GM21737 (cell line): ENCODE data around the gene FBXO31.
"Not testable (repeated sequence)": the region's sequence is repeated elsewhere in the genome, so short reads cannot be mapped to it uniquely, and the experiment has no call there.

Source experiments
- ATAC-seq: cut with Tn5 transposase; IDR thresholded peaks from one replicate; pipeline ENCODE4 v1.9.1; 2021; ENCODE audit warnings: mild to moderate bottlenecking, moderate library complexity; ENCODE audit not compliant: unreplicated experiment

Gene FBXO31

DNA sequence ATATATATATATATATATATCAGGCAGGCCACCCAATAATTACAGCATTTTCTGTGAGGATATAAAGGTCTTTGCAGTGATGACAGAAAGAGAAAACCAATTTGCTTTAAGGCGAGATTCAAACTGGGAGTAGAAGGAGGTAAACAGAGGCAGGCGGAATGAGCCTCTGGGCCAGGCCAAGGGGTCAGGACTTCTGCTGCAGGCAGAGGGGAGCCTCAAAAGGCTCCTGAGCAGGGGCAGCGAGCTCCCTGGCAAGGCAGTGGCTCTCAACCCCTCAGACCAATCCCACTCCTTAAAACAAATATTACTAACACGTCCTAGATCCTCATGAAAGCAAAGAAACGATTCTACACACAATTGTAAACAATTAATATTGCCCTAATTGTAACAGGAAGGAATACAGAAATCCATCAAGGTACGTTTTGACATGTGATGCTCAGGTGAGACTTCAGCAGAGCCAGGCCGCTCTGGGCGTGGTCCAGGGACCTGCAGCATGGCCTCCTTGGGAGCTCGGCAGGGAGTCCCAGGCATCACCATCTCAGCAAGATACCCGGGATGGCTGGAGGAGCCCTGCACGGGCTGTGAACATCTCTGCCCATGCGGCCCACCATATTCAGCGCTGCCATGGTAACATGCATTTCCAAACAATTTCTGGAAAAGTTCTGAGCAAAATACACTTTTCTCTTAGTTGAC, 18.4 kb downstream of the FBXO31 start:
- ATAC-seq: no peak

DNA sequence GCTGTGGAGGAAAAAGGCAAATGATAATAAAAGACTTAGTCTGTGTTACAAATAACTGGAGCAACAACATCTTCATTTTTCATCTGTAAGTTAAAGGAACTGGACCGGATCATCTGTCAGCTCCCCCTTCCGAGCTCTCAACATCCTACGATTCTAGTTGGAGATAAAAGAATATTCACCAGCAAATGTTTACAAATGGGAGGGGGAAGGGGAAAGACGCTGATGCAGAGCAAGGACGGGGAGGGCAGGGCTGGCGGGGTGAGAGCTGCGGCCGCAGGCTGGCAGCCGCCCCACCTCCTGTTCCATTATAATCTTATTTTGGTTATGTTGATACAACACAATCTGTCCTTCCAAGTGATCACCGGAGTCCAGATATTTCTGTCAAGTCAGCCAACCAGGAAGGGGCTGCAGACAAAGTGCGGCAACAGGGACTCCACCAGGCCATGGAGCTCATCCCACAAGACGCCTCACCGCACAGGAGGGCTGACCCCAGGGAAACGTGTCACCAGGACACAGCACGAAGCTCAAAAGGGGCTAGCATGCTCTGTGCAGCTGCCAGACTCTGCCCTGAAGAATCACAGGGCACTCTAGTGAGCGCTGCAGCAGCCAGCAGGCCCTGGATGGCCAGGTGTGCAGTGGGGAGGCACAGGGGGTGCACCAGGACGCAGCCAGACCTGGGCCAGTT, 19.7 kb downstream of the FBXO31 start:
- ATAC-seq: no peak

DNA sequence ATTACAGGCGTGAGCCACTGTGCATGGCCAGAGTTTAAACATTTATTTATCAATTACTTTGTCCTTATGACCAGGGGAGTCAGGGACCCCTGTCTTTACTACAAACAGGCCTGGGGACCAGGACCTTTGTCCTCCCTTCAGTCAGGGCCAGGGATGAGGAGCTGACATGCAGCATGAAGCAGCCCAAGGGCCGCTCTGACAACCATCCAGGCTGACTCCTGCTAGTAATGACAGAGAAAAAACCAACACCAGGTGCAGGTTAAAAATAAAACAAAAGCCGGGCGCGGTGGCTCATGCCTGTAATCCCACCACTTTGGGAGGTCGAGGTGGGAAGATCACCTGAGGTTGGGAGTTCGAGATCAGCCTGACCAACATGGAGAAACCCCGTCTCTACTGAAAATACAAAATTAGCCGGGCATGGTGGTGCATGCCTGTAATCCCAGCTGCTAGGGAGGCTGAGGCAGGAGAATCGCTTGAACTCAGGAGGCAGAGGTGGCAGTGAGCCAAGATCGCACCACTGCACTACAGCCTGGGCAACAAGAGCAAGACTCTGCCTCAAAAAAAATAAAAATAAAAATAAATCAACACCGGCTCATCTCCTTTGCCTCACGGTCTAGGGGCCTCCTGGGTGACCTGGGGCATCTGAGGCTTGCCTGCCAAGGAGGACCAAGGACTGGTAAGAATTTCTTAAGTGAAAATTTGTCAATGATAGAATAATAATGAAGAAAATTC, 20.6 kb downstream of the FBXO31 start:
- ATAC-seq: not testable (repeated sequence)

DNA sequence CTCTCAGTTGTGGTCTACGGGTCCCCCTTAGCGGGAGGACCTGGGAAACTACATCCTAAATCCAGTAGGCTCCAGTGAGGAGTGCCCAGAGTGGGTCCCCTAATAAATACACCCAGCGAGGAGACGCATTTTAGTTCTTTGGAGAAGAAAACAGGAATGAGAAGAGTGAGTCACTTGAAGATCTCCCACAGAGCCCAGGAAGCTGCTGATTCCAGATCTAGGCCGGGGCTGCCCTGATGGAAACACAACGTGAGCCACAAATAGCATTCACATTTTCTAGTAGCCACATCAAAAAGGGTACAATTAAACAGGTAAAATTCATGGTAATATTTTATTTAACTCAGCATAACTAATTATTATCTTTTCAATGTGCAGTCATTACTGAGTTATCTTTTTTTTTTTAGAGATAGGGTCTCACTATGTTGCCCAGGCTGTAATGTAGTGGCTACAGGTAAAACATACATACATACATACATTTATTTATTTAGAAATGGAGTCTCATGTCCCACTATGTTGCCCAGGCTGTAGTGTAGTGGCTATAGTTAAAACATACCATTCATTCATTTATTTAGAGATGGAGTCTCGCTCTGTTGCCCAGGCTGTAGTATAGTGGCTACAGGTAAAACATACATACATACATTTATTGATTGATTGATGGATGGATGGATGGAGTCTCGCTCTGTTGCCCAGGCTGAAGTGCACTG, 21.5 kb downstream of the FBXO31 start:
- ATAC-seq: no peak

DNA sequence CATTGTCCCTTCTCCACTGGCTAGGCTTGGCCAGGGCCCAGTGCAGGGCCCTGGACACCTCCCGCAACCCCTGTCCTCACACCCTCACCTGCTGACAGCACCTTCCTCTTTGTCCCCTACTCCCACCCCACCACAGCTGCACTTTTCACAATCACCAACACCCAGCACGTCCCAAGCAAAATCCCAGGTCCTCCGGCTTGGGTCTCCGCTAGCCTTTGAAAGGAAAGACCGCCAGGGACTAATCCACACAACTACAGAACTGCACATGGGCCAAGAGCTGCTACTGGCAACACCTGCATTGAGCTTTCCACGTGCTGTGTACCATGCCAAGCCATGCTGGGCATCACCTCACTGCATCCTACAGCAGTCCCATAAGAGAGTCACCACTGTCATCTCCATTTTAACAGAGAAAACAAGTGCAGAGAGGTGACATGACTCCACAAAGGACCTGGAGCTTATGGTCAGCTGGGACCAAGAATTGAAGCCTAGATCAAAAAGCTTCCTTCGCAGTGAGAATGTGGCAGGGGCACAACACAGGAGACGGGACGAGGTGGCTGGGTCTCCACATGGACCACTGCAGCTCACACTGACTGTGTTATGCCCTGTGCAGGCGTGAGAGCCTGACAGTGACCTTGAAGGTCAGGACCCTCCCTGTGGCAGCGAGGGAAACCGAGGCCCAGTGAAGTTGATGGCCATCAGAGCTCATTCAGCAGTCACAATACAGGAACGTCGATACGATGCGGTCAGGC, 22.5 kb downstream of the FBXO31 start:
- no peak for ATAC-seq

DNA sequence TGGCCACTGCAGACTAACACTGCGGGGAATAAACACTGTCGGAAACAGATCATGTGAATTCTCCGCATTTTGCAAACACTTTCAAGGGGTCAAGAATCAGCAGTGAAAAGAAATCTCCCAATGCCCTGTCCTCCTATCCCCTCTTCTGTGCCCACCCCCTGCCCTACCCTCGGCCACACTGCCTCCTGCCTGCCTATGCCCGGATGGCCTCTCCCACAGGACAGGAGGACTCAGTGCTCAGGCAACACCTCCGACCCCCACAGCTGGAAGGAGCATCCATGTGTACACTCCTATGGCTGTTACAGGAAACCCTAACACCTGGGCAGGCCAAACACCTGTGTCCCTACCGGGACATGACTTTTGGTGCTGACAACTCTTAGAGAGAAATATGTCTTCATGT, 24.5 kb downstream of the FBXO31 start:
- ATAC-seq: no peak

DNA sequence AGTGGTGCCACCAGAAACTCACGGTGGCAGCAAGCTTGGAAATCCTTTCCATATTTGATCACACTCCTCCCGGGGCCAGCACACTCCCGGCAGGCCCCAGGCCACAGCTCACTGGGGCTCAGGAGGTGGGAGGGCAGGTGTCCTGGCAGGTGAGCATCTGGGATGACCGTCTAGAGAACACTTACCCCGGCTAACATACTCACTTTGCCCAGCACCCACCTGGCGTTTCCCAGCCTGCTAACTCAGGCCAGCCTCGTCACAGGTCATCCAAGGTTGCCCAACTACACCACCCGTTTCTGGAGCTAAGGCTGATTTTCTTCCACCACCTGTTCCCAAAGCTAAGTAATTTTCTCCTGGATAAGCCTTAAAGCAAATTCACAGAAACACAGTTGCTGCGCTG, 24.9 kb downstream of the FBXO31 start:
- ATAC-seq: no peak

DNA sequence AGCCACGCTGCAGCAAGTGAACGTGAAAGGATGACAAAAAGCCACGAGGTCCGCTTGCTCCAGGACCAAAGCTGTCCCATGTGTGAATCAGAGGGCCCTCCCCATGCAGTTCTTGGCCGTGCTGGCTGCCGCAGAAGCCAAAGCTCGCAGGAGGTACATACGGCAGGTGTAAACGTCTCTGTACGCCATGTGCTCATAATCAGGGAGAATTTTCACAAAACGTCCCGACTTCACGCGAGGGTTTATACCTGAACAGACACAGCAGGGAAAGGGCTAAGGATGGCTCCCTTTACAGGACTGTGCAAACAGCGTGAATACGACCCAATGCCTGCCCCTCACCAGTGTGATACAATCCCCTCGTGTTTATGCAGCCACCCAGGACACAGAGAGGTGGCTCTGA, 25.3 kb downstream of the FBXO31 start:
- ATAC-seq: no peak

DNA sequence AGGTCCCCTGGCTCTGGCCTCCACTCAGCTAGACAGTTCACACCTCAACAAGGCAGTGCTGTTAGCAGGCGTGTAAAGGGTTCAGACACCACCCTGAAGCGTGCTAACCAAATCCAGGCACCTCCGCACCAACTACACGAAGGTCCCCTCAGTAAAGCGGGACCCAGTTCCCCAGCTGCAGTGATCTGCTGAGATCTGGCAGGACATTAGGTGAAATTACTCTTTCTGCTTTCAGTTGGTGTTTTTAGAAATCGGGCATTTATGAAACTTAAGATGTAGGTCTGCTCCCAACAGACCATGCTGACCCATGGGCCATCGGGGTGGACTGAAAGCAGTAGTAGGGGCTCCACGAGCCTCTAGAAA, 27.1 kb downstream of the FBXO31 start:
- ATAC-seq: no peak

DNA sequence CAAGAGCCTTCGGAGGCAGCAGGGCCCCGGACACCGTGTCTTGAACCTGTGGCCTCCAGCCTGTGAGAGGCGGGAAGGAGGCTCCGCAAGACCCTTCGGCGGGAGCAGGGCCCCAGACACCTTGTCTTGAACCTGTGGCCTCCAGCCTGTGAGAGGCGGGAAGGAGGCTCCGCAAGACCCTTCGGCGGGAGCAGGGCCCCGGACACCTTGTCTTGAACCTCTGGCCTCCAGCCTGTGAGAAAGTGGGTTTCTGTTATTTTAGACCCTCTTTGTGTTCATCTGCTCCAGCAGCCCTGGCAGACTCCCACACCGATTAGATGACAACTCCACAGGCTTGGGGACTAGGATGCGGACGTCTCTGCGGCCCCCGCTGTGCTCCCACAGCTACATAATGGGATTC, 30.0 kb downstream of the FBXO31 start:
- ATAC-seq: no peak

DNA sequence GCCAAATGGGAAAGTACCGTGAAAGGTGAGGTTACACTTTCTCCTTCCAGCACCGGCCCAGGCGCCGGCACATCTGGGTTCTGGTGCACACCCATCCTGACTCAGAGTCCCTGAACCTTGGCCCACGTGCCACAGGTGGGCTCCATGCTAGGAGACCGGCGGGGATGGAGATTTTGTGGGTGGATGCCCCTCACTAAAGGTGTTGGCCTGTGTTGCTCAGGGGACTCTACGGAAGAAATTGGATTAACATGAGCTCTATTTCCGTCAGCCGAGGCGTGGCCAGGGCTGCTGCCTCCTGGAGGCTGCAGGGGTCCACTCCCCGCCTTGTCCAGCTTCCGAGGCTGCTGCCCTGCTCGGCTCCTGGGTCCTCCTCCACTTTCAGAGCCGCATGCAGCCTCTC, 30.8 kb downstream of the FBXO31 start:
- ATAC-seq: no peak

DNA sequence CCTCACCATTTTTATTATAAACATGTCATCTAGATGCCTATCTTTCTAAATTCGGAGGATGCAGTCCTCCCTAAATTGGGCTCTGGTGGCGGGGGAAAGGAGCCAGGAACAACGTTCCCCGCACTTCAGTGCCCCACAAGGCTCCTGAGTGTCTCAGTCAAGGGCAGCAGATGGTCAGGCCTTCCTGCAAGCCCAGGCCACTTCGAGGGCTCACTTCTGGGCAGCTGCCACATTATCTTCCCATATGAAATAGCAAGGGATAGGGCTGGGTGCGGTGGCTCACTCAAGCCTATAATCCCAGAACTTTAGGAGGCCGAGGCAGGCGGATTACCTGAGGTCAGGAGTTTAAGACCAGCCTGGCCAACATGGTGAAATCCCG, 32.3 kb downstream of the FBXO31 start:
- ATAC-seq: no peak

DNA sequence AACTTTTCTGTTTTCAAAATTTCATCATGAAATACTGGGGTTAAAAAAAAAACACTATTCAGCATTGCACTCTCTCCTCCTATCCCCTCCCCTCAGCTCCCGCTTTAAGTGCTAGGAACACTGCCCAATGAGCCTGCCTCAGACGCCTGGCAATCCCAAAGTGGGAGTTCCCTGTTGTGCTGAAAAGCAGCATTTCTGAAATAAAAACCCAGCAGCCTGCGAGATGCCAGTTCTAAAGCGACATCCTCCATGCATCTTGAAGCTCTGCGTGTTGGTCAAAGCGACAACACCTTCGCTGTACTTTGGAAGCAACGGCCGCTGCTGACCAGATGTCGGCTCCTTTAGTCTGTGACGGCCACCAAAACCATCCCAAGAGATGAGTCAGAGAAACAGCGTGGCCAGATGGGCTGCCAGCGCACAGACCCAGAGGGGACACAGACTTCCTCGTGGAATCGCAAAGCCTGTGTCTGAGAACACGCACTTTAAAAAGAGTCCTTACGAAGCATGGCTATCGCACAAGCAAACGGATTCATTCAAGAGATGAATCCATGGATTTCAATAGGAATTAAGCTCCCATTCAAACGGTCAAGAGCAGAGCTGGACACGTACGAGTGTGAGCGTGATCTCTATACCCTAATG, 32.8 kb downstream of the FBXO31 start:
- no peak for ATAC-seq

DNA sequence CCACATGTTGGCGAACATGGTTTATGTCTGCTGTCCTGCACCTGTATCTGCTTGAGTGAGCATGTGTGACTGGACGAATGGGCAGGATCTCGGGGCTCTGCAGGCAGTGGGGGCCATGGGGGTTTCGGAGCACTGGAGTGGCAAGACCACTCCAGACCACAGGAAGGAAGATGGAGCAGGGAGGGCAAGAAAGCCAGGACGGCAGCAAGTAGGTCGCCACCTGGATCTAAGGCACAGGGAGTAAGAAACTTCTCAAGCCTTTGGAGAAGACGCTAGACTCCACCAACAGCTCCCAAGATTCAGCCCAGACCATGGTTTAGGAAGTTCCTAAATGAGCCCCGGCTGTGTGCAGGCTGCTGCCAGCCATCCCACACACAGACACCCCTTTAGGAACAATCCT, 33.5 kb downstream of the FBXO31 start:
- ATAC-seq: no peak

DNA sequence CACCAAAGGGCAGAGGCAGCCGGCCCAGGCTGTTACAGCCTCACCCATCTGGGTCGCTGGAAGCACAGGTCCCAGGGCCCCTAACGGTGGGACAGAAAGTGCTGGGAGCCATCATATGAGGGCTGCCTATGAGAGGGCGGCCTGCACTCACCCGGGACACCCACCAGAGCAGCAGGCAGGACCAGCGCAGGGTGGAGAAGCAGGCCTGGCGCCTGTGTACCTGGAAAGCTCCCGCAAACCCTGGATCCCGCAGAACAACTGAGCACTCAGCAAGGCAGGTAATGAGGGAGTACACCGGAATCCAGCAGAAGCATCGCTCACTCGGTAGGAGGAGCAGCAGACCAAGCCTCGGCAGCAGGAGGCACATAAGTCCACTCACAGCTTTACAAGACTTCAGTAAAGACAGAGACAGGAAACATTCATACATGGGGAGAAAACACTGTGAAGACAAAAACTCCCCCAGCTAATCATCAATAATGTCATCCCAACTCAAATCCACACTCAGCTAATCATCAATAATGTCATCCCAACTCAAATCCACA, 34.9 kb downstream of the FBXO31 start:
- no peak for ATAC-seq

DNA sequence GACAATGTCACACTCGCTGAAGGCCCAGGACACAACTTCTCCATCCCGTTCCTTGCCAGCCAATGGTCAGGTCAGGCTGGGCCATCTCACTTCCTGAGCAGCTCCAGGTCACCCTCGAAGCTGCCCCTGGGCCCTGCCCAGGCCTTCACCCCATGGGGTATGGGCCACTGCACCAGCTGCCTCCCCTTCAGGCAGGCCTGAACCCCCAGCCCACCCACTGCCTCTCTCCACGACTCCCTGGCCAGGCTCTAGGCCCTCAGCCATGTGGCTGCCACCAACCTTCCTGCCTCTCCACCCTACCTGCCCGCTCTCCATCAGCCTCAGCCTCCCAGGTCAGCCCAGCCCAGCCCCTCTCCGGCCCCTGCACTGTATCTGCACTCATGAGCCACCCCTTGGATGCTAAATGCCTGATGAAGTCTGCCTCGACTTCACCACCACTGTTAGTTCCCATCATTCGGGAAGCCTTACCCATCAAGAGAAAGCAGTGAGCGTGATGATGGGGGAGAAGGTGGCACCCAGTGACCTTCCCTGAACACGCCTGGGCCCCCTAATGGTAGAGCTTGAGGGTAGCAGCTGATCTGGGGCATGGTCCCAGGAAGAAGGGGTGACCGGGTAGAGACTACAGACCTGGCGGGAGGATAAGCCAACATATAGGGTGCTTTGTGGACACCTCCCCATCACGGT, 35.5 kb downstream of the FBXO31 start:
- ATAC-seq: no peak

DNA sequence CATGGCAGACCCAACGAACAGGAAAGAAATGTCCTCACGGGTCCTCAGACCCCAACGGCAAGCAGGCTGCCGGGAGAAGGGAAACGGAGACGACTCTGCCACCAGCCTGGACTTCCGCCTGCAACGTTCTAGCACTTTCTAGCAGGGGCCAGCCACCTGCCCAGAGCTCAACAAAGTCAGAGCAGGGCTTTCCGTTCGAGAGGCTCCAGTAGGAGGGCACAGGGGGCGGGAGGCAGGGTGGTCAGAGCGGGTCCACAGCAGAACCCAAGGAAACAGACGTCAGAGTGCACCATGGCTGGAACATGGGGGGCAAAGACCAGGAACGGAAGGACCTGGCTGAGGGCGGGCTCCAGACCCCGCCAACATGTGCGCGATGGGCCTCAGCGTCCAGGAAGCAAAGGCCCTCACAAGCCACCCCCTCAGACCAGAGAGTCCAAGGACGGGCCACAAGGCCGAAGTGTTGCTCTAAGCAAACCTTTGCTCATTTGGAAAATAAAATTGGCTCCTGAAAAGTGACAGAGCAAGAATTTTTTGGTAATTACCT, 37.0 kb downstream of the FBXO31 start:
- no peak for ATAC-seq

DNA sequence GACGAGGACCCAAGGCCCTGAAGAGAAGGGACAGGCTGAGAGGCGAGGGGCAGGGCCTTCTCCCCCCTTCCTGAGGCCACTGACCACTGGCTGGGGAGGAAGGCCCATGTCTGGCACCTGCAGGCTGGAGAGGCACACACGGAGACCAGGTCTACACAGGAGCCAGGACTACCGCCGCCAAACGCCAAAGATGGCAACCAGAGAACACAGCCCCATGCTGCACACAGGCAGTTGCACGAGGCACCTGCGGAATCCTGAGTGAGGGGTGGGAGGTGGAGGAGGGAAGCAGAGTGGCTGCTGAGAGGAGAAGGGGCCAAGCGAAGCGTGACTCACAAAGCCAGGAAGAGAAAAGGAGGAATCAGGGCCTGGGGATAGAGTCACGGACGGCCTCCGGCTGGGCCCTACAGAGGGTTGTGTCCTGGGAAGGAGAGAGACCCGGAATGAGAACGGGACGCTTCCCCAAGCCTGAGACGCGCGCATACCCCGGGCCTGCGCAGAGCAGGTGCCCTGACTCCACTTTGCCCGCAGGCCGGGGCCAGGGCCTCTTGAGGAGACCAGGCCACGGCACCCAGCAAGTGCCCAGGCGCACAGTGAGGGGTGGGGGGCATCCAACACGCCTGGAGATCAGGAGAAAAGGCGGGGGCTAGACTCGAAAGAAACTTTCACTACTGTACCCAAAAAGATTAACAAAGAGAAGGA, 37.7 kb downstream of the FBXO31 start:
- ATAC-seq: no peak
